Keratinocyte (primary cell): ENCODE measurements around the gene SAMD11. TPM values are rescaled to one million over a fixed set of nuclear protein-coding genes. Genes with fewer than 3 reads are reported as not detected.

Source experiments
- DNase-seq: peaks from one replicate; pipeline ENCODE4 v3.0.0-alpha.2; 2011; ENCODE audit warnings: low read depth, missing footprints, low spot score
- FAIRE-seq: peaks from 2 replicates; lab custom pipeline; 2011; peaks lifted over from hg19 to GRCh38; lab: Jason Lieb, UNC
- H2AFZ ChIP-seq: 2 replicates; pipeline ENCODE4 v1.6.0; 2012; ENCODE audit warnings: low read length, control low read depth, inconsistent platforms; ENCODE audit not compliant: control insufficient read depth
- H3K27ac ChIP-seq: 2 replicates; pipeline ENCODE4 v1.5.1; 2011; ENCODE audit warnings: low read length; ENCODE audit not compliant: control insufficient read depth, insufficient read depth
- H3K27me3 ChIP-seq: 3 replicates; pipeline ENCODE4 v1.6.0; 2011; ENCODE audit warnings: low read length; ENCODE audit not compliant: control insufficient read depth, insufficient read depth; ENCODE audit errors: extremely low read depth
- H3K36me3 ChIP-seq, 2 experiments: 2 replicates in 1 of 2; 3 replicates in 1 of 2; pipeline ENCODE4 v1.5.1; 2011; ENCODE audit warnings: low read length in 2 of 2, mild to moderate bottlenecking in 1 of 2; ENCODE audit not compliant: control insufficient read depth in 2 of 2, insufficient read depth in 2 of 2; ENCODE audit errors: extremely low read depth in 1 of 2
- H3K4me1 ChIP-seq: 3 replicates; pipeline ENCODE4 v1.5.1; 2011; ENCODE audit warnings: low read length; ENCODE audit not compliant: control insufficient read depth, insufficient read depth; ENCODE audit errors: extremely low read depth
- H3K4me2 ChIP-seq: 3 replicates; pipeline ENCODE4 v1.6.0; 2011; ENCODE audit warnings: low read depth, low read length; ENCODE audit not compliant: control insufficient read depth, insufficient read depth; ENCODE audit errors: extremely low read depth
- H3K4me3 ChIP-seq, 3 experiments: fragments of 200-600 bp in 1 of 3; sonication (generic) in 1 of 3; 2 replicates in 2 of 3; 3 replicates in 1 of 3; pipeline ENCODE4 v1.5.1; 2011 to 2016; ENCODE audit warnings: low read length in 3 of 3, mild to moderate bottlenecking in 3 of 3, control low read depth in 2 of 3, inconsistent platforms in 1 of 3, low read depth in 1 of 3, mixed read lengths in 1 of 3, mixed run types in 1 of 3, moderate library complexity in 1 of 3; ENCODE audit not compliant: control insufficient read depth in 2 of 3, insufficient read depth in 2 of 3; ENCODE audit errors: extremely low read depth in 1 of 3
- H3K79me2 ChIP-seq: 2 replicates; pipeline ENCODE4 v1.6.0; 2012; ENCODE audit warnings: low read length; ENCODE audit not compliant: control insufficient read depth, insufficient read depth
- H3K9ac ChIP-seq: 3 replicates; pipeline ENCODE4 v1.6.0; 2011; ENCODE audit warnings: low read length; ENCODE audit not compliant: control insufficient read depth, insufficient read depth; ENCODE audit errors: extremely low read depth
- H3K9me1 ChIP-seq: 3 replicates; pipeline ENCODE4 v1.6.0; 2011; ENCODE audit warnings: low read length; ENCODE audit not compliant: control insufficient read depth, insufficient read depth; ENCODE audit errors: extremely low read depth
- H3K9me3 ChIP-seq: 2 replicates; pipeline ENCODE4 v1.5.1; 2012; ENCODE audit warnings: low read depth, low read length; ENCODE audit not compliant: control insufficient read depth
- H4K20me1 ChIP-seq: 3 replicates; pipeline ENCODE4 v1.6.0; 2011; ENCODE audit warnings: low read length; ENCODE audit not compliant: control insufficient read depth, insufficient read depth; ENCODE audit errors: extremely low read depth
- EZH2 ChIP-seq: IDR thresholded peaks from one replicate; pipeline ENCODE4 v1.6.1; 2012; ENCODE audit warnings: inconsistent platforms, mild to moderate bottlenecking, low read length, moderate library complexity
- dilution Hi-C: fragments of 300-500 bp; cut with MboI; formaldehyde crosslinking; loops from one replicate; pipeline ENCODE4 v1.7.0; 2020; ENCODE audit warnings: low sequenced_read_pairs; ENCODE audit not compliant: extremely low pct_ligation_motif_present
- polyA plus RNA-seq, 5 experiments: library from polyadenylated mRNA; depleted of rRNA in 3 of 5; stranded (reverse) in 3 of 5; stranded (forward) in 1 of 5; unstranded in 1 of 5; fragments of >200 nt; gene quantifications; 1 replicate in 1 of 5; 2 replicates in 3 of 5; 3 replicates in 1 of 5; pipeline versions ENCODE4 v1.2.1 to v1.2.3, GENCODE V29; 2011 to 2012; ENCODE audit warnings: missing spikeins in 2 of 5, low read depth in 1 of 5, low replicate concordance in 1 of 5
- TF ChIP-seq, protein P1 (sequence below), 3 experiments: IDR thresholded peaks in 1 of 3; conservative IDR thresholded peaks in 1 of 3; optimal IDR thresholded peaks in 1 of 3; 2 replicates in 2 of 3; 3 replicates in 1 of 3; pipeline versions ENCODE3 to v1.5.1; 2011; ENCODE audit warnings: low read length in 3 of 3, mild to moderate bottlenecking in 3 of 3, moderate library complexity in 2 of 3, control low read depth in 1 of 3, inconsistent platforms in 1 of 3; ENCODE audit not compliant: insufficient read depth in 2 of 3; ENCODE audit errors: extremely low read depth in 1 of 3

SAMD11 gene
- polyA plus RNA-seq, 1 donor (not counting 4 experiments of a cell fraction or from before 2014, with no cell fraction given) = not detected

GRCh38 chr1:979744-980072 lies 56.0 kb downstream of the SAMD11 start:
- H3K4me3 ChIP-seq = no peak overlapping the region
- no peaks in the 10 kb centered on the region for H3K9me1 ChIP-seq
- peaks cover 47% of the 10 kb centered on the region for H3K27me3 ChIP-seq
- peaks cover 4% of the 10 kb centered on the region for H3K4me1 ChIP-seq
- H3K36me3 ChIP-seq = no peaks in the 10 kb centered on the region
- no peaks in the 10 kb centered on the region for H4K20me1 ChIP-seq
- H3K4me2 ChIP-seq = no peak overlapping the region
- H3K9ac ChIP-seq = no peak overlapping the region
- no peak for DNase-seq
- no peak for FAIRE-seq
- no peaks in the 10 kb centered on the region for H3K9me3 ChIP-seq
- dilution Hi-C loops = no loop called here
- TF ChIP-seq, protein P1, sequence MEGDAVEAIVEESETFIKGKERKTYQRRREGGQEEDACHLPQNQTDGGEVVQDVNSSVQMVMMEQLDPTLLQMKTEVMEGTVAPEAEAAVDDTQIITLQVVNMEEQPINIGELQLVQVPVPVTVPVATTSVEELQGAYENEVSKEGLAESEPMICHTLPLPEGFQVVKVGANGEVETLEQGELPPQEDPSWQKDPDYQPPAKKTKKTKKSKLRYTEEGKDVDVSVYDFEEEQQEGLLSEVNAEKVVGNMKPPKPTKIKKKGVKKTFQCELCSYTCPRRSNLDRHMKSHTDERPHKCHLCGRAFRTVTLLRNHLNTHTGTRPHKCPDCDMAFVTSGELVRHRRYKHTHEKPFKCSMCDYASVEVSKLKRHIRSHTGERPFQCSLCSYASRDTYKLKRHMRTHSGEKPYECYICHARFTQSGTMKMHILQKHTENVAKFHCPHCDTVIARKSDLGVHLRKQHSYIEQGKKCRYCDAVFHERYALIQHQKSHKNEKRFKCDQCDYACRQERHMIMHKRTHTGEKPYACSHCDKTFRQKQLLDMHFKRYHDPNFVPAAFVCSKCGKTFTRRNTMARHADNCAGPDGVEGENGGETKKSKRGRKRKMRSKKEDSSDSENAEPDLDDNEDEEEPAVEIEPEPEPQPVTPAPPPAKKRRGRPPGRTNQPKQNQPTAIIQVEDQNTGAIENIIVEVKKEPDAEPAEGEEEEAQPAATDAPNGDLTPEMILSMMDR (optimal IDR thresholded peaks at IDR 0.05 in 1 of 3, IDR thresholded peaks at IDR 0.05 in 1 of 3, conservative IDR thresholded peaks at IDR 0.05 in 1 of 3; ENCODE audit: extremely low read depth in 1 of 3, insufficient read depth in 2 of 3, low read length in 3 of 3) = no peak
- TF ChIP-seq EZH2 = no peak
- H2AFZ ChIP-seq = no peak overlapping the region
- no peak overlapping the region for H3K27ac ChIP-seq
- no peaks in the 10 kb centered on the region for H3K79me2 ChIP-seq

DNA sequence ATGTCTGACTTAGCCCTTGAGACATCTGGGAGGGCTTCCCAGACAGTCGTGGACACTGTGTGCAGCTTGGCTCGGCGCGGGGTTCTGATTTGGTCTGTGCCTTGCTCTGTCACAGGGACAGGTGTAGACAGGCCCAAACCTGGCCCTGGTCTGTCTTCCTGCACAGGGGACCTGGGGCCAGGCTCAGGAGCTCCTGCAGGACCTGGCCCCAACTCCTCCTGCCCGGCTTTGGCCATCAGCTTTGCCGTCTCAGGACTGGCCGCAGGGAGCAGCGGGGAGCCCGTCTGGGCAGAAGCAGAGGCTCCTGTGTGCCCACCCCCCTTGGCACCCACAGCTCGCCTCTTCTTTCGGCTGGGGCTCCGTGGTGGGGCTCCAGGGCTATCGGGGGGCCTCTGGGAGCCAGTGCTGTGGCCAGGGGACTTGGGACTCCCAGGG lies 56.4 kb downstream of the SAMD11 start:
- H3K36me3 ChIP-seq = no peaks in the 10 kb centered on the region
- no peak for TF ChIP-seq EZH2
- TF ChIP-seq, protein P1 (optimal IDR thresholded peaks at IDR 0.05 in 1 of 3, IDR thresholded peaks at IDR 0.05 in 1 of 3, conservative IDR thresholded peaks at IDR 0.05 in 1 of 3; ENCODE audit: extremely low read depth in 1 of 3, insufficient read depth in 2 of 3, low read length in 3 of 3) = no peak
- no peaks in the 10 kb centered on the region for H3K9me1 ChIP-seq
- no peaks in the 10 kb centered on the region for H3K9me3 ChIP-seq
- no peaks in the 10 kb centered on the region for H3K79me2 ChIP-seq
- no peak for DNase-seq
- peaks cover 4% of the 10 kb centered on the region for H3K4me1 ChIP-seq
- no peak overlapping the region for H2AFZ ChIP-seq
- no peaks in the 10 kb centered on the region for H4K20me1 ChIP-seq
- no peak overlapping the region for H3K9ac ChIP-seq
- no peak for FAIRE-seq
- H3K4me3 ChIP-seq = no peak overlapping the region
- H3K27ac ChIP-seq = no peak overlapping the region
- H3K27me3 ChIP-seq = peaks cover 47% of the 10 kb centered on the region
- dilution Hi-C loops = no loop called here
- H3K4me2 ChIP-seq = no peak overlapping the region
